ENCODE results near the gene ZFC3H1. TPM values are rescaled to one million over a fixed set of nuclear protein-coding genes. Genes with fewer than 3 reads are reported as not detected.

ZFC3H1 gene
- total and polyA plus RNA-seq, 2 of the 13 experiments (the other 11 are each of a cell fraction or from before 2014, with no cell fraction given): 17.1 to 38.3 TPM

- peak; percentile 90; the same call in 1 of the 2 replicates for TF ChIP-seq ZNF318 (CRISPR knock-in tag; IDR thresholded peaks at IDR 0.05)
- TF ChIP-seq TAF15 (IDR thresholded peaks at IDR 0.05; ENCODE audit: low read depth, low read length, poor library complexity, severe bottlenecking): no peak
- no peak; the same call in 1 of the 2 replicates for TF ChIP-seq CAMTA2 (CRISPR knock-in tag; IDR thresholded peaks at IDR 0.05; ENCODE audit: borderline replicate concordance)
- TF ChIP-seq NCOA2 (CRISPR knock-in tag; IDR thresholded peaks at IDR 0.05): no peak; the same call in 1 of the 2 replicates
- TF ChIP-seq BCLAF1 (IDR thresholded peaks at IDR 0.05): no peak
- 0 out of 2 replicates have a peak, but pooled peaks have one; percentile 62 for TF ChIP-seq MEIS2 (CRISPR knock-in tag; IDR thresholded peaks at IDR 0.05)
- no peak for TF ChIP-seq ZC3H13 (CRISPR knock-in tag; IDR thresholded peaks at IDR 0.05)
- TF ChIP-seq ZNF644 (CRISPR knock-in tag; IDR thresholded peaks at IDR 0.05; ENCODE audit: low read depth): 0 out of 2 replicates have a peak, but pooled peaks have one; percentile 18
- TF ChIP-seq ZNF672 (CRISPR knock-in tag; IDR thresholded peaks at IDR 0.05): no peak
- TF ChIP-seq PTBP1 (IDR thresholded peaks at IDR 0.05; ENCODE audit: low read depth, low read length, poor library complexity, severe bottlenecking): no peak
- TF ChIP-seq CERS6 (CRISPR knock-in tag; IDR thresholded peaks at IDR 0.05): no peak
- TF ChIP-seq ZNF7 (CRISPR knock-in tag; IDR thresholded peaks at IDR 0.05): no peak
- TF ChIP-seq REPIN1 (CRISPR knock-in tag; IDR thresholded peaks at IDR 0.05; ENCODE audit: borderline replicate concordance, low read depth): peak; percentile 77
- TF ChIP-seq U2AF2 (IDR thresholded peaks at IDR 0.05; ENCODE audit: low read depth, low read length): no peak
- no peak for TF ChIP-seq ZNF292 (CRISPR knock-in tag; IDR thresholded peaks at IDR 0.05; ENCODE audit: borderline replicate concordance, low read depth)
- peak; percentile 80 for TF ChIP-seq ZSCAN9 (CRISPR knock-in tag; IDR thresholded peaks at IDR 0.05; ENCODE audit: borderline replicate concordance)
- no peak for TF ChIP-seq ZNF652 (CRISPR knock-in tag; IDR thresholded peaks at IDR 0.05; ENCODE audit: borderline replicate concordance, low read depth)
Observed at GRCh38 chr12:71685914-71686657, 22.4 kb upstream of the ZFC3H1 start, which contains the start of gene TMEM19 (continued).

Measured in HepG2 (cell line).